MM.1S (cell line): ENCODE results near the gene PGM1.

Experiments used
- EZH2 ChIP-seq: fragments of 300-600 bp; sonication (generic); optimal IDR thresholded peaks from 2 replicates; pipeline ENCODE3; 2017; ENCODE audit warnings: low read depth, mild to moderate bottlenecking, antibody characterized with exemption, low read length, mixed read lengths
- EZH2phosphoT487 ChIP-seq: fragments of 300-600 bp; sonication (generic); IDR thresholded peaks from 2 replicates; pipeline ENCODE4 v1.6.1; 2018; ENCODE audit warnings: antibody characterized with exemption, low read length
- TF ChIP-seq, protein P1 (sequence below): fragments of 300-600 bp; sonication (generic); IDR thresholded peaks from 2 replicates; pipeline ENCODE4 v1.5.1; 2016; ENCODE audit warnings: antibody characterized with exemption, low read length, mixed read lengths

DNA sequence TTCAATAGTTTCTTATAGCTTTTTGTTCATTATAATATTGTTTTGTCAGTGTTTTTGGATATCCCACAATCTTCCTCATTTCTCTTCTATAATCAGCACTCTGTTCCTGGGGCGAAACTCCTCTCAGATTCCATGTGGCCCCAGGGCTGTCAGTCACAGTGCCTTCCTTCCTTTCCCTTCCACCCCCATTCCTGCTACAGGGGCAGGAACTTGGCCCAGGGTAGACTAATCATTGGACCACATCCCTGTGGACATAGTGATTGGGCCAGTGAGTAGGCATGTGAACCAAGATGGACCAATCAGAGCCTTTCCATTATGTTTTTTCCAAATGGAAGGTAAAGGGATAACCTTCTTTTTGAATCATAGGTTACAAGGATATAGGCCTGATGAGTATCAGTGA, 78.3 kb downstream of the PGM1 start:
- TF ChIP-seq, protein P1, sequence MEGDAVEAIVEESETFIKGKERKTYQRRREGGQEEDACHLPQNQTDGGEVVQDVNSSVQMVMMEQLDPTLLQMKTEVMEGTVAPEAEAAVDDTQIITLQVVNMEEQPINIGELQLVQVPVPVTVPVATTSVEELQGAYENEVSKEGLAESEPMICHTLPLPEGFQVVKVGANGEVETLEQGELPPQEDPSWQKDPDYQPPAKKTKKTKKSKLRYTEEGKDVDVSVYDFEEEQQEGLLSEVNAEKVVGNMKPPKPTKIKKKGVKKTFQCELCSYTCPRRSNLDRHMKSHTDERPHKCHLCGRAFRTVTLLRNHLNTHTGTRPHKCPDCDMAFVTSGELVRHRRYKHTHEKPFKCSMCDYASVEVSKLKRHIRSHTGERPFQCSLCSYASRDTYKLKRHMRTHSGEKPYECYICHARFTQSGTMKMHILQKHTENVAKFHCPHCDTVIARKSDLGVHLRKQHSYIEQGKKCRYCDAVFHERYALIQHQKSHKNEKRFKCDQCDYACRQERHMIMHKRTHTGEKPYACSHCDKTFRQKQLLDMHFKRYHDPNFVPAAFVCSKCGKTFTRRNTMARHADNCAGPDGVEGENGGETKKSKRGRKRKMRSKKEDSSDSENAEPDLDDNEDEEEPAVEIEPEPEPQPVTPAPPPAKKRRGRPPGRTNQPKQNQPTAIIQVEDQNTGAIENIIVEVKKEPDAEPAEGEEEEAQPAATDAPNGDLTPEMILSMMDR = no peak
- TF ChIP-seq EZH2 = no peak
- TF ChIP-seq EZH2phosphoT487 = no peak
